IPS-20b (cell line): ENCODE results near the gene FGD2.
"Not testable (repeated sequence)": the region's sequence is repeated elsewhere in the genome, so short reads cannot be mapped to it uniquely, and the experiment has no call there.

ENCODE experiments used
- H3K27ac ChIP-seq: one replicate; pipeline ENCODE4 v1.5.1; 2013; ENCODE audit warnings: low read length
- H3K27me3 ChIP-seq: 2 replicates; pipeline ENCODE4 v1.6.1; 2013; ENCODE audit warnings: mild to moderate bottlenecking, low read length, inconsistent platforms; ENCODE audit not compliant: insufficient read depth
- H3K36me3 ChIP-seq: 2 replicates; pipeline ENCODE4 v1.6.1; 2013; ENCODE audit warnings: low read depth, mild to moderate bottlenecking, inconsistent platforms, low read length, moderate library complexity; ENCODE audit not compliant: insufficient read depth
- H3K4me1 ChIP-seq: 2 replicates; pipeline ENCODE4 v1.6.1; 2013; ENCODE audit warnings: mild to moderate bottlenecking, control low read depth, inconsistent platforms, low read length, moderate library complexity; ENCODE audit not compliant: insufficient read depth
- H3K4me3 ChIP-seq: 2 replicates; pipeline ENCODE4 v1.5.1; 2013; ENCODE audit warnings: mild to moderate bottlenecking, low read length, inconsistent platforms
- H3K9ac ChIP-seq: 2 replicates; pipeline ENCODE4 v1.6.1; 2013; ENCODE audit warnings: low read depth, mild to moderate bottlenecking, inconsistent platforms, low read length, moderate library complexity
- H3K9me3 ChIP-seq: 2 replicates; pipeline ENCODE4 v1.6.1; 2013; ENCODE audit warnings: mild to moderate bottlenecking, low read depth, low read length, inconsistent platforms; ENCODE audit not compliant: insufficient read depth

FGD2 gene

GRCh38 chr6:36984581-36985416, 20.7 kb upstream of the FGD2 start:
- peak overlapping the region; percentile 84 for H3K4me3 ChIP-seq
- peaks cover 14% of the 10 kb centered on the region for H3K4me1 ChIP-seq
- H3K27ac ChIP-seq = peak overlapping the region; percentile 95
- no peaks in the 10 kb centered on the region for H3K27me3 ChIP-seq
- H3K9ac ChIP-seq = peak overlapping the region; percentile 89
- H3K9me3 ChIP-seq = no peaks in the 10 kb centered on the region
- 0 out of 2 replicates have a peak, but pooled peaks cover 3% of the 10 kb centered on the region for H3K36me3 ChIP-seq

- H3K27ac ChIP-seq = peak overlapping the region; percentile 95
- H3K36me3 ChIP-seq = no peaks in the 10 kb centered on the region
- peaks cover 13% of the 10 kb centered on the region for H3K4me1 ChIP-seq
- H3K9me3 ChIP-seq = no peaks in the 10 kb centered on the region
- H3K27me3 ChIP-seq = no peaks in the 10 kb centered on the region
- peak overlapping the region; percentile 84 for H3K4me3 ChIP-seq
- H3K9ac ChIP-seq = peak overlapping the region; percentile 89
Observed at GRCh38 chr6:36985417-36985807, 20.0 kb upstream of the FGD2 start.

- no peaks in the 10 kb centered on the region for H3K27me3 ChIP-seq
- no peaks in the 10 kb centered on the region for H3K9me3 ChIP-seq
- H3K4me3 ChIP-seq = peak within 1 kb of the TSS; percentile 84
- no peaks in the 10 kb centered on the region for H3K36me3 ChIP-seq
- H3K4me1 ChIP-seq = peaks cover 10% of the 10 kb centered on the region
- H3K9ac ChIP-seq = peak within 1 kb of the TSS; percentile 91
- peak within 1 kb of the TSS; percentile 97 for H3K27ac ChIP-seq
Observed at GRCh38 chr6:36985808-36986703, 19.4 kb upstream of the FGD2 start, which contains the start of gene MTCH1. MTCH1 (minus strand) TSS chr6:36986196; CDS start chr6:36986173, 23 bp downstream.

GRCh38 chr6:36986704-36987047, 18.8 kb upstream of the FGD2 start:
- peak overlapping the region; percentile 97 for H3K27ac ChIP-seq
- H3K36me3 ChIP-seq = no peaks in the 10 kb centered on the region
- H3K9ac ChIP-seq = peak overlapping the region; percentile 91
- H3K4me1 ChIP-seq = peaks cover 10% of the 10 kb centered on the region
- peak overlapping the region; percentile 84 for H3K4me3 ChIP-seq
- H3K27me3 ChIP-seq = no peaks in the 10 kb centered on the region
- H3K9me3 ChIP-seq = no peaks in the 10 kb centered on the region

- Histone ChIP-seq H3K4me3 (no peak overlapping the region), H3K36me3 (no peaks in the 10 kb centered on the region), H3K27ac (no peak overlapping the region)
Observed at GRCh38 chr6:36989264-36989663, 16.2 kb upstream of the FGD2 start.

GRCh38 chr6:36990401-36990800, 15.1 kb upstream of the FGD2 start:
- H3K9ac ChIP-seq, H3K9me3 ChIP-seq, H3K4me1 ChIP-seq: not testable (repeated sequence)

More at GRCh38 chr6:36989264-36989663, 16.2 kb upstream of the FGD2 start:
- Histone ChIP-seq H3K4me1 (peaks cover 2% of the 10 kb centered on the region), H3K9ac (no peak overlapping the region), H3K9me3 (no peaks in the 10 kb centered on the region), H3K27me3 (no peaks in the 10 kb centered on the region)

GRCh38 chr6:36997811-36998722, 7.4 kb upstream of the FGD2 start:
- Histone ChIP-seq H3K27me3 (no peaks in the 10 kb centered on the region), H3K9me3 (no peaks in the 10 kb centered on the region), H3K4me1 (no peaks in the 10 kb centered on the region; the same call in 1 of the 2 replicates), H3K4me3 (no peak overlapping the region), H3K36me3 (no peaks in the 10 kb centered on the region), H3K27ac (no peak overlapping the region), H3K9ac (no peak overlapping the region)

More at GRCh38 chr6:36990401-36990800, 15.1 kb upstream of the FGD2 start:
- H3K4me3 ChIP-seq, H3K27me3 ChIP-seq, H3K27ac ChIP-seq, H3K36me3 ChIP-seq: not testable (repeated sequence)

- no peaks in the 10 kb centered on the region for H3K36me3 ChIP-seq
- H3K4me3 ChIP-seq = no peak overlapping the region
- no peak overlapping the region for H3K27ac ChIP-seq
- no peaks in the 10 kb centered on the region for H3K9me3 ChIP-seq
- no peaks in the 10 kb centered on the region; the same call in 1 of the 2 replicates for H3K4me1 ChIP-seq
- no peak overlapping the region for H3K9ac ChIP-seq
- no peaks in the 10 kb centered on the region for H3K27me3 ChIP-seq
Observed at GRCh38 chr6:36998723-36999038, 6.8 kb upstream of the FGD2 start.

GRCh38 chr6:36999061-36999750, 6.2 kb upstream of the FGD2 start:
- H3K27ac ChIP-seq = no peak overlapping the region
- H3K4me3 ChIP-seq = no peak overlapping the region
- no peaks in the 10 kb centered on the region for H3K27me3 ChIP-seq
- H3K9me3 ChIP-seq = no peaks in the 10 kb centered on the region
- H3K36me3 ChIP-seq = no peaks in the 10 kb centered on the region
- no peaks in the 10 kb centered on the region; the same call in 1 of the 2 replicates for H3K4me1 ChIP-seq
- no peak overlapping the region for H3K9ac ChIP-seq

- Histone ChIP-seq H3K4me1 (no peaks in the 10 kb centered on the region; the same call in 1 of the 2 replicates), H3K36me3 (no peaks in the 10 kb centered on the region), H3K27me3 (no peaks in the 10 kb centered on the region), H3K9me3 (no peaks in the 10 kb centered on the region), H3K27ac (no peak overlapping the region), H3K9ac (no peak overlapping the region), H3K4me3 (no peak overlapping the region)
Observed at GRCh38 chr6:36999751-37000125, 5.7 kb upstream of the FGD2 start.
